Esophagus (tissue), 2 donors: Measurements from ENCODE around the gene CERS5. TPM values are rescaled to one million over a fixed set of nuclear protein-coding genes. Genes with fewer than 3 reads are reported as not detected.

Experiments used
- H3K27ac ChIP-seq, 2 donors: one replicate each; pipeline ENCODE4 v1.5.1; 2013; ENCODE audit warnings: low read depth in 2 of 2, mild to moderate bottlenecking in 2 of 2, inconsistent platforms in 1 of 2, low read length in 1 of 2, moderate library complexity in 1 of 2
- H3K27me3 ChIP-seq, 2 donors: one replicate each; pipeline ENCODE4 v1.6.1; 2013; ENCODE audit warnings: low read length in 2 of 2, control low read depth in 1 of 2, mild to moderate bottlenecking in 1 of 2; ENCODE audit not compliant: insufficient read depth in 2 of 2, control insufficient read depth in 1 of 2
- H3K36me3 ChIP-seq, 2 donors: one replicate each; pipeline ENCODE4 v1.6.1; 2013; ENCODE audit warnings: low read length in 1 of 2; ENCODE audit not compliant: control insufficient read depth in 2 of 2, insufficient read depth in 2 of 2
- H3K4me1 ChIP-seq, 2 donors: one replicate each; pipeline ENCODE4 v1.6.1; 2013; ENCODE audit warnings: low read length in 1 of 2; ENCODE audit not compliant: control insufficient read depth in 2 of 2, insufficient read depth in 2 of 2
- H3K4me3 ChIP-seq, 2 donors: one replicate each; pipeline ENCODE4 v1.5.1; 2013; ENCODE audit warnings: low read length in 2 of 2, mild to moderate bottlenecking in 2 of 2, low read depth in 1 of 2, moderate library complexity in 1 of 2
- H3K9me3 ChIP-seq, 2 donors: one replicate each; pipeline ENCODE4 v1.6.1; 2013; ENCODE audit warnings: mild to moderate bottlenecking in 2 of 2, low read depth in 1 of 2, low read length in 1 of 2, moderate library complexity in 1 of 2; ENCODE audit not compliant: control insufficient read depth in 2 of 2, insufficient read depth in 1 of 2
- WGBS, 2 donors: extraction: QIAGEN DNeasy Blood & Tissue Kit; methylation state at CpG; one replicate each; pipeline ENCODE4 v1.1.7; 2013; 5-methylcytosine and 5-hydroxymethylcytosine counted together
- polyA plus RNA-seq, 2 donors: library from polyadenylated mRNA; stranded (reverse); fragments of 200-250 nt; gene quantifications; one replicate each; pipeline ENCODE4 v1.2.3, GENCODE V29; 2013
- donor health status: healthy with polysubstance abuse.
- donor health status: Bipolar disorder and iron deficiency.

Gene CERS5
- polyA plus RNA-seq, 2 donors, result 21.0 to 41.3 TPM

DNA sequence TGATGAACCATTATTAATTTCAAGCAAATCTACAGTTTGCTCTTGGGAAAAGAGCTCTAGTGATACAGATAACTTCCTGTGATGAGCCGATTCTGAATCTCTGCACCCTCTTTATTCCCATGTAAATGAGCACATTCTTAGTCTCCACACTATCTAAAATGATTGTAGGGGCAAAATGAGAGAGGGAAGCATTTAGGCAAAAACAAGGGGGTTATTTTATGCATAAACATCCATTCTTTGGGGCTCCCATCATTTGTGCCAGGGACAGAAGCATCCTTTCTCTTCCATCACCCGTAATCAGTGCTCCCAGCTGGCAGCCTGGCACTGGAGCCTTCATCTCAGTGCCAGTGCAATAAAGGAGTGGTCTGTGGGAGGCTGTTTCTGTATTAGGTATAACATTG lies 65.0 kb downstream of the CERS5 start:
- Histone ChIP-seq H3K27me3 (no peaks in the 10 kb centered on the region), H3K36me3 (peaks cover 11 to 23% of the 10 kb centered on the region in 2 donors), H3K4me3 (no peak overlapping the region), H3K4me1 (peaks cover 5 to 11% of the 10 kb centered on the region in 2 donors), H3K9me3 (no peaks in the 10 kb centered on the region), H3K27ac (no peak overlapping the region)
- WGBS, 2 donors, result 84 to 90% methylated on average over 2 of the region's 2 CpGs

DNA sequence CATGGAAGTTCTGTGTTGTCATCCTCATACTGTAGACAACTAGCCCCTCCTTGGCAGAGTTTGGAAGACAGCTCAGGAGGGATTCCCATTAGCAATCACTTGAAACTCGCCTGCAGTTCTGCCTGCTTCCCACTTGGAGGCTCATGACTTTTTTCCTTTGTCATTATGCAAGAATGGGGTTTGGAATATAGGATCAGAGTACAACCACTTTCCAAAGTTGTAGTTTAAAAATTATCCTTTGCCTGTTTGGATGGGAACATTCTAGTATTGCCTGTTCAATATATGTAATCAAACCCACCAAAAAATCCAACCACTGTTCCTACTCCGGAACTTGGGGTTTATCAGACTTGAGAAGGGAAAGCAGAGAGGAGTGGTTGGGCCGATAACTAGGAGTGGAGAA lies 65.5 kb downstream of the CERS5 start:
- no peaks in the 10 kb centered on the region for H3K9me3 ChIP-seq
- H3K27ac ChIP-seq, result no peak overlapping the region
- peaks cover 5 to 11% of the 10 kb centered on the region in 2 donors for H3K4me1 ChIP-seq
- WGBS, 2 donors, result 77 to 81% methylated on average over 3 of the region's 3 CpGs
- peaks cover 15 to 25% of the 10 kb centered on the region in 2 donors for H3K36me3 ChIP-seq
- no peaks in the 10 kb centered on the region for H3K27me3 ChIP-seq
- H3K4me3 ChIP-seq, result no peak overlapping the region

DNA sequence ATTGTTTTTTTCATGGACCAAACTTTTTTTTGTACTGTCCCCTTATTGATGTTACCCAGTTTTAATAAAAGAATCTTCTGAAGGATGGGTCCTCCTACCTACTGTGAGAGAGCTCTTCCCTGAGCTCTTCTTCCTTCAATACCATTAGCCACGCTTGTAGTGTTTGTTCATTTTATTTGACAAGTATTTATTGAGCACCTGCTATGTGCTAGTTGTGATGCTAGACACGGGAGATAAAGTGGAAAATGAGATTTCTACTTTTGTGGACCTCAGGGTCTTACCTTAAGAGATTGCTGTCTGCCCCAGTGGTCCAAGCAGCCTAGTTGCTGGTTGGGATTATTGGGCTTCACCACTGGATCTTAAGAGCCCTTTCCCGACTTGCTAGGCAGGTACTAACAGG lies 66.6 kb downstream of the CERS5 start:
- Histone ChIP-seq H3K9me3 (no peaks in the 10 kb centered on the region), H3K36me3 (peaks cover 20 to 31% of the 10 kb centered on the region in 2 donors), H3K4me3 (no peak overlapping the region), H3K27ac (no peak overlapping the region), H3K4me1 (peaks cover 5 to 11% of the 10 kb centered on the region in 2 donors), H3K27me3 (no peaks in the 10 kb centered on the region)
- WGBS, 2 donors, result 77 to 79% methylated on average over 3 of the region's 3 CpGs

DNA sequence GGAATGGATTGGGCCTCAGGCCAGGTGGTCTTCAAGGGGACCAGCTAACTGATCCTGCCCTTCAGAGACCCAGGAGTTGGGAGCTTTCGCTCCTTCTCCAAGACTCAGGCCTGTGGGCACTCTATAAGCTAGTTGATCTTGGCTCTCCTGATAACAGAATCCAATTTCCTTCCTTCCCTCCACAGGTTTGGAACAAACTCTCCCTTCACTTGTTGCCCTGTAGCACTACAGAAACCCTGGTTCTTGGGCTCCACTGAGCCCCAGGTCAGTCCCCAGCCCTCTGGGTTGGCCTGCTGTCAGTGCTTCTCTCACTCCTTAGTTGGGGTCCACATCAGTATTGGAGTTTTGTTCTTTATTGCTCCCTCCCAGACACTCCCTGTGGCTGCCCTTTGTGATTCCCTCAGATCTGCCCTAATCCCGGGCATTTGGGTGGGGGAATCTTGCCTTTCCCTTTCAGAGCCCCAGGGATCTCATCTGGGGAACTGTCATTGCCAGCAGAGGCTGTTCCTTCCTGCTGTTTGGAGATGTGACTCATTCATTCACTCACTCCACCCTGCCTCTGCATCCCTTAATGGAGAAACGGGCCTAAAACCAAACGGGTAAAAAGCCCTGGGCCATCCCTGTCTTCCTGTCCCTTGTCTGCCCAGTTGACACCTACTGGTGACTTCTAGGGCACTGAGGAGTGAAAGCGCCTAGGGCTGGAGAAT lies 67.7 kb downstream of the CERS5 start:
- 49 to 59% methylated on average over 5 of the region's 5 CpGs for WGBS, 2 donors
- Histone ChIP-seq H3K4me1 (peaks cover 5 to 9% of the 10 kb centered on the region in 2 donors), H3K9me3 (no peaks in the 10 kb centered on the region), H3K4me3 (no peak overlapping the region), H3K27ac (peak overlapping the region in 1 of 2 donors; percentile 29), H3K36me3 (peaks cover 20 to 34% of the 10 kb centered on the region in 2 donors), H3K27me3 (no peaks in the 10 kb centered on the region)

DNA sequence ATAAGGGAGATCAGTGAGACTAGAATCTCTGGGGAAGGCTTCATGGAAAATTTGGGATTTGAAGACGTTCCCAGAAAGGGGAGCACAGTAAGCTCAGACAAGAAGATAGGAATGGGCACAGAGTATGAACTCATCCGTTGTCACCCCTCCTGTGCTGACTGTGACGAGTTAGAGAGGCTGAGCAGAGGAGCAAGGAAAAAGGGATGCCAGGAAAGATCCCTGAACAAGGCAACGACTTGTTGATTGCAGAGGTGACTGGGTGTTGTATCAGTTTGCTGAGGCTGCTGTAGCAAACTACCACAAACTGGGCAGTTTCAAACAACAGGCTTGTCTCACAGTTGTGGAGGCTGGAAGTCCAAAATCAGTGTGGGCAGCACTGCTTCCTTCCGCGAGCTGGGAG lies 69.2 kb downstream of the CERS5 start:
- Histone ChIP-seq H3K27me3 (no peaks in the 10 kb centered on the region), H3K27ac (no peak overlapping the region), H3K36me3 (peaks cover 22 to 40% of the 10 kb centered on the region in 2 donors), H3K4me3 (no peak overlapping the region), H3K4me1 (peaks cover 0 to 5% of the 10 kb centered on the region in 2 donors), H3K9me3 (no peaks in the 10 kb centered on the region)
- WGBS, 2 donors, result 86 to 87% methylated on average over 6 of the region's 6 CpGs

DNA sequence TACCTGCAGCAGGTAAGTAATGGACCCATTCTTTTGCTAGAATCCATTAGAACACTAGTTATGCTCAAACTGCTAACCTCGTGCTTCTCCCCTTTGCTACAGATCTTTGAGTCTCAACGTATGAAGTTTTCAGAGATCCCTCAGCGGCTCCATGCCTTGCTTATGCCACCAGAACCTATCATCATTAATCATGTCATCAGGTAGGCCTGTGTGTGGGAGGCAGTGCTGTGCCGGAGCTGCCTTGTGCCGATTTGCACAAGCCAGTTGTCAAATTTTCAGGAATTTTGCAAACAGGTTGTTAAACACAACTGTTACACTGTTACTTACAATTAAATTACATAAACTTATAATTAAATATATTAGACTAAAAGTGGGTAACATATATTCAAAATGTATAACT lies 76.8 kb downstream of the CERS5 start:
- H3K4me3 ChIP-seq, result no peak overlapping the region
- H3K27ac ChIP-seq, result no peak overlapping the region
- 91% methylated on average over 5 of the region's 5 CpGs for WGBS, 2 donors
- H3K36me3 ChIP-seq, result peaks cover 22 to 23% of the 10 kb centered on the region in 2 donors
- H3K4me1 ChIP-seq, result no peaks in the 10 kb centered on the region
- H3K9me3 ChIP-seq, result no peaks in the 10 kb centered on the region
- H3K27me3 ChIP-seq, result no peaks in the 10 kb centered on the region

DNA sequence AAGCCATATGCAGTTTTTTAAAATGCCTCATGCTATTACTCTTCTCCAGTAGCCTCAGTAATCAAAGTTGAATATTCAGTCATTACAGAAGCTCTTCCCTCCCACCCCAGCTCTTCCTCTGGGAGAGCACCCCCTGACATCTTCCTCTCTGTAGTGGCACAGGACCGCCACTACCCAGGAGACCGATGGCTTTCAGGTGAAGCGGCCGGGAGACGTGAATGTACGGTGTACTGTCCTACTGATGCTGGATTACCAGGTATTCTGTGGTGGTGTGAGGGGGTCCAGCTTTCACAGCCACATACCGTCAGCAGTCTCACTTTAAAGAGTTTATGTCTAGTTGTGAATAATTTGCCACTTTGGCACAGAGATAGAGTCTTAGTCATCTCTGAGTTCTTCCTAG lies 77.4 kb downstream of the CERS5 start:
- Histone ChIP-seq H3K36me3 (peaks cover 22 to 23% of the 10 kb centered on the region in 2 donors), H3K27me3 (no peaks in the 10 kb centered on the region), H3K9me3 (no peaks in the 10 kb centered on the region), H3K4me3 (no peak overlapping the region), H3K4me1 (no peaks in the 10 kb centered on the region), H3K27ac (no peak overlapping the region)
- 96 to 97% methylated on average over 7 of the region's 7 CpGs for WGBS, 2 donors

DNA sequence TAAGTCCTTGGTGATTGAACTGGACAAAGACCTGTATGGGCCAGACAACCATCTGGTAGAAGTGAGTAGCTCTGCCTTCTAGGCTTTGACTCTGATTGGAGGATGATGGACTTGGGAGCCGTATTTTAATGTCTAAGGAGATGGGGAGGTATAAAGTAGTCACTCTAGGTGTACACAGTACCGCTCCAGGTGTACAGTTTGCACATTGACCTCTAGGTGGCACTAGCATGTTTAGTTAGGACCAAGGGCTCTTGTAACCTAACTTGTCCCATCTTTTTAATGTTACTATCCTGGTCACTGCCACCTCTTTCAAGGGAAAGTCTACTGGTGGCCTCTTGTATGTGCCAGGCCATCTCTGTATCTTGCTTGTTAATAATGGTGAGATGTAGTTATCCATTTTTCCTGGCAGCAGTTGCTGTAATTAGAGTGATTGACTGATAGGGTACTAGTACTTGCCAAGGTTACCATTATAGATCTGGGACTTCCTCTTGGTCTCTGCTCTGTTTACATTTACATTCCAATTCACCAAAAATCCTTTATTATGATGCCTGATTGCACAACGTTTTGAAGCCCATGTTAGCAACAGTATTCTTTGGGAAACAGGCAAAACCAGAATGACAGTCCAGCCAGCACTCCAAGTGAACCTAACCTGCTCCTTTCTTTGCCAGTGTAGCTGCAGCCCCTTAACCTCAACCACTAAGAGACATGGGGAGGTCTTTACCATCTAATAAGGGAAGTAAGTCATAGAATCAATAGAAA lies 78.4 kb downstream of the CERS5 start:
- peaks cover 18 to 23% of the 10 kb centered on the region in 2 donors for H3K36me3 ChIP-seq
- no peaks in the 10 kb centered on the region for H3K4me1 ChIP-seq
- 15 to 20% methylated on average over 3 of the region's 3 CpGs for WGBS, 2 donors
- H3K27me3 ChIP-seq, result no peaks in the 10 kb centered on the region
- H3K9me3 ChIP-seq, result no peaks in the 10 kb centered on the region
- H3K4me3 ChIP-seq, result no peak overlapping the region
- no peak overlapping the region for H3K27ac ChIP-seq

DNA sequence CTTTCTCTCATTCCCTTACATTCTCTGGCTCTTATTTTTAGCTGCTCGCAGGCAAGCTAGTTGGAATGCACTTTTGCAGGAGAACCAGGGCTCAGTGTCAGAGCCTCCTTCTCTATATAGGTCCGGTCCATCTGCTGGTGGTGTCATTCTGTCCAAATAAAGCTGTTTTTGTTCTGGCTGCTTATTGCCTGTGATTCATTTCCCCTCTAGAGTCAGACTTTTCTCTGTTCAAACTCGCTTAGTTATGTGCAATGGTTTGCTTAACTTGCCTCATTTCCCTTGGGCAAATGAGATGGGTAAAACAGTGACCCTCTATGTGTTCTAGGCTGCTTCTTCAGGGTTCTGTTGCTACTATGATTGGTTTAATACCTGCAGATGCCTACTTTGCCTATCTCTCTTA lies 79.2 kb downstream of the CERS5 start:
- Histone ChIP-seq H3K9me3 (no peaks in the 10 kb centered on the region), H3K36me3 (peaks cover 14 to 20% of the 10 kb centered on the region in 2 donors), H3K27ac (no peak overlapping the region), H3K27me3 (no peaks in the 10 kb centered on the region), H3K4me1 (no peaks in the 10 kb centered on the region), H3K4me3 (no peak overlapping the region)
- 40 to 60% methylated on average over 3 of the region's 3 CpGs for WGBS, 2 donors
